ENCODE measurements around the gene CNKSR1. TPM values are rescaled to one million over a fixed set of nuclear protein-coding genes. Genes with fewer than 3 reads are reported as not detected.

Gene CNKSR1, protein sequence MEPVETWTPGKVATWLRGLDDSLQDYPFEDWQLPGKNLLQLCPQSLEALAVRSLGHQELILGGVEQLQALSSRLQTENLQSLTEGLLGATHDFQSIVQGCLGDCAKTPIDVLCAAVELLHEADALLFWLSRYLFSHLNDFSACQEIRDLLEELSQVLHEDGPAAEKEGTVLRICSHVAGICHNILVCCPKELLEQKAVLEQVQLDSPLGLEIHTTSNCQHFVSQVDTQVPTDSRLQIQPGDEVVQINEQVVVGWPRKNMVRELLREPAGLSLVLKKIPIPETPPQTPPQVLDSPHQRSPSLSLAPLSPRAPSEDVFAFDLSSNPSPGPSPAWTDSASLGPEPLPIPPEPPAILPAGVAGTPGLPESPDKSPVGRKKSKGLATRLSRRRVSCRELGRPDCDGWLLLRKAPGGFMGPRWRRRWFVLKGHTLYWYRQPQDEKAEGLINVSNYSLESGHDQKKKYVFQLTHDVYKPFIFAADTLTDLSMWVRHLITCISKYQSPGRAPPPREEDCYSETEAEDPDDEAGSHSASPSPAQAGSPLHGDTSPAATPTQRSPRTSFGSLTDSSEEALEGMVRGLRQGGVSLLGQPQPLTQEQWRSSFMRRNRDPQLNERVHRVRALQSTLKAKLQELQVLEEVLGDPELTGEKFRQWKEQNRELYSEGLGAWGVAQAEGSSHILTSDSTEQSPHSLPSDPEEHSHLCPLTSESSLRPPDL
- total RNA-seq (ENCODE audit: low replicate concordance) = 16.5 and 50.5 TPM in 2 replicates
- long read RNA-seq, partial matches to known transcripts = 3 of 7 reads
- long read RNA-seq, other reads (novel, unspliced or antisense) = 3 of 7 reads

DNA sequence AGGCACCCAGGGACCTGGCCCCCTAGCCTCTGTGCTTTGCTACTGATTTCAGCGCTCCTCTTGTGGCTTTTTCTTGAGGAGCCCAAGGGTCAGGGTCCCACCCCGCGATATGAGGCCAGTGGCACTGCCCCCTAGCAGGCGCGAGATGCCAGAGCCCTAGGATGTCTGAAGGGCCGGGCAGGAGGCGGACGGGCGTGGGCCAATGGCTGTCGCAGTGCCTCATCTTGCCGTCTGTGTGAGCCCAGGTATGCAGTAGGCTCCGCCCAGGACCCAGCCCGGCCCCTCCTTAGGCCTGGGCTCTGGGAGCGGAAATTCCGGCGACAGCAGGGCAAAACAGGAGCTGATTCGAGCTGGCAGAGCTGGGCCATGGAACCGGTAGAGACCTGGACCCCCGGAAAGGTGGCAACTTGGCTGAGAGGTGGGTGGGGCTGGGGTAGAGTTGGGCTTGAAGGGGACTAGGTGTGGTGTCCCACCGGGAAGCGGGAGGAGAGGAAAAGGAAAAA, at the start of gene CNKSR1:
Gene CNKSR1, plus strand, starts transcription at position 310 of the 503 bp plus-strand sequence. Its CDS starts 57 bp downstream, at position 367.
- H3K9me3 Mint-ChIP-seq = no peaks in the 10 kb centered on the region
- TF ChIP-seq, protein P1, sequence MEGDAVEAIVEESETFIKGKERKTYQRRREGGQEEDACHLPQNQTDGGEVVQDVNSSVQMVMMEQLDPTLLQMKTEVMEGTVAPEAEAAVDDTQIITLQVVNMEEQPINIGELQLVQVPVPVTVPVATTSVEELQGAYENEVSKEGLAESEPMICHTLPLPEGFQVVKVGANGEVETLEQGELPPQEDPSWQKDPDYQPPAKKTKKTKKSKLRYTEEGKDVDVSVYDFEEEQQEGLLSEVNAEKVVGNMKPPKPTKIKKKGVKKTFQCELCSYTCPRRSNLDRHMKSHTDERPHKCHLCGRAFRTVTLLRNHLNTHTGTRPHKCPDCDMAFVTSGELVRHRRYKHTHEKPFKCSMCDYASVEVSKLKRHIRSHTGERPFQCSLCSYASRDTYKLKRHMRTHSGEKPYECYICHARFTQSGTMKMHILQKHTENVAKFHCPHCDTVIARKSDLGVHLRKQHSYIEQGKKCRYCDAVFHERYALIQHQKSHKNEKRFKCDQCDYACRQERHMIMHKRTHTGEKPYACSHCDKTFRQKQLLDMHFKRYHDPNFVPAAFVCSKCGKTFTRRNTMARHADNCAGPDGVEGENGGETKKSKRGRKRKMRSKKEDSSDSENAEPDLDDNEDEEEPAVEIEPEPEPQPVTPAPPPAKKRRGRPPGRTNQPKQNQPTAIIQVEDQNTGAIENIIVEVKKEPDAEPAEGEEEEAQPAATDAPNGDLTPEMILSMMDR (conservative IDR thresholded peaks at IDR 0.05) = no peak
- peaks cover 5% of the 10 kb centered on the region for H3K36me3 Mint-ChIP-seq
- DNase-seq (ENCODE audit: extremely low spot score, unreplicated experiment) = no peak
- peaks cover 6% of the 10 kb centered on the region for H3K4me1 Mint-ChIP-seq (ENCODE audit: unreplicated experiment)
- peak within 1 kb of the TSS; percentile 93 for H3K4me3 Mint-ChIP-seq
- H3K27ac Mint-ChIP-seq = peak within 1 kb of the TSS; percentile 100
- H3K27me3 Mint-ChIP-seq = no peaks in the 10 kb centered on the region

DNA sequence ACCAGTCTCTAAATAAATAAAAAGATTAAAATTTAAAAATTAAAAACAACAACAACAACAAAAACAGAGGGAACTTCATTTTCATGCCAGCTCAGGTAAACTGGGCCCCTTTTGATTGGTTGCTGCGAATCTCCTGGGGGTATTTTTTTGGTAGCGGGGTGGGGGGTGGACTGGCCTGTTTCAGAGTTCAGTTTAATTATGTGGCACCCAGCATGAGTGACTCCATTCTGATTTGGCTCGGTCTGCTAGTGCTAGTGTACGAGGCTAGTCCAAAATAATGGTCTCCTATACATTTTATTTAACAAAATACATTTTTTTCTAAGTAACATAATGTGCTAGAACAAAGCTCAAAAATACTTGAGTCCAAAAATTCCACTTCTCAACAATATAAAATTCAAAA, 47.5 kb upstream of the CNKSR1 start:
- Mint-ChIP-seq H3K27me3 (no peaks in the 10 kb centered on the region), H3K9me3 (no peaks in the 10 kb centered on the region), H3K4me1 (ENCODE audit: unreplicated experiment) (peaks cover 22% of the 10 kb centered on the region), H3K27ac (no peak overlapping the region), H3K4me3 (no peak overlapping the region), H3K36me3 (no peaks in the 10 kb centered on the region)
- TF ChIP-seq, protein P1 (conservative IDR thresholded peaks at IDR 0.05) = no peak
- DNase-seq (ENCODE audit: extremely low spot score, unreplicated experiment) = no peak

DNA sequence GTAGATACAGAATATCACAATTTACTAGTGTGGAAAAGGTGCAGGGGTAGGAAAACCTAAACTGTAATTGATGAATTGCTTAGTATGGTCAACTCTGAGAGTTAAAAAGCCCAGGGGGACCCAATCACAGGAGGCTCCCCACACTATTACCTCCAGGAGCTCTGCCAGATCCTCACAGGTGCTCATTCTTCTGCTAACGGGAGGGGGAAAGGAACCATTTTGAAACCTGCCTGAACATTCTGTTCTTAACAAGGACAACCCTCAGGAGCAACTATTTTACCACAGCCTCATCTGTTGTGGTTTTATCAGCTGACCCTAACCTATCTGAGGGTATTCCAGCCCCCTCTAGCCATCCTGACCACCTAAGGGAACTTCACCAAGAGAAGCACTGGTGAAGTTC, 46.6 kb upstream of the CNKSR1 start:
- H3K27ac Mint-ChIP-seq = no peak overlapping the region
- DNase-seq (ENCODE audit: extremely low spot score, unreplicated experiment) = no peak
- no peaks in the 10 kb centered on the region for H3K36me3 Mint-ChIP-seq
- peaks cover 22% of the 10 kb centered on the region for H3K4me1 Mint-ChIP-seq (ENCODE audit: unreplicated experiment)
- no peaks in the 10 kb centered on the region for H3K9me3 Mint-ChIP-seq
- H3K4me3 Mint-ChIP-seq = no peak overlapping the region
- H3K27me3 Mint-ChIP-seq = no peaks in the 10 kb centered on the region
- TF ChIP-seq, protein P1 (conservative IDR thresholded peaks at IDR 0.05) = no peak

DNA sequence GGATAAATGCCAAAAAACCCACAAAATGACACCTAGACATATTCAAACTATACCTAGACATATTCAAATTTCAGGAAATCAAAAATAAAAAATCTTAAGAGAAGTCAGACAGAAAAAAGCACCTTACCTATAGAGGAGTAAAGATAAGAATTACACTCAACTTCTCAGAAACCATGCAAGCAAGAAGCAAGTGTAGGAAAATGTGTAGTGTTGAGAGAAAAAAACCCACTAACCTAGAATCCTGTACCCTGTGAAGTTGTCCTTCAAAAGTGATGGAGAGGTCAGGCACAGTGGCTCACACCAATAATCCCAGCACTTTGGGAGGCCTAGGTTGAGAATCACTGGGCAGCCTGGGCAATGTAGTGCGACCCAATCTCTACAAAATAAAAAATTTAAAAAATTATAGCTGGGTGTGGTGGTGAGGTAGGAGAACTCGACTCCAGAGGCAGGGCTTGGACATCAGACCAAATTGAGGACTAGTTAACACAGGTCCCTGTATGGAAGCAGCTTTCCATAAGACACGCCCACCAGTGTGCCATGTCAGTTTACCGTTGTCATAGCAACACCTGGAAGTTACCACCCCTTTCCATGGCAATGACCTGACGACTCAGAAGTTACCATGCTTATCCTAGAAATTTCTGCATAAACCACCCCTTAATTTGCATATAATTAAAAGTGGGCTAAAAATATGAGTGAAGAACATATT, 45.0 kb upstream of the CNKSR1 start:
- H3K27me3 Mint-ChIP-seq = no peaks in the 10 kb centered on the region
- H3K27ac Mint-ChIP-seq = no peak overlapping the region
- no peak for DNase-seq (ENCODE audit: extremely low spot score, unreplicated experiment)

DNA sequence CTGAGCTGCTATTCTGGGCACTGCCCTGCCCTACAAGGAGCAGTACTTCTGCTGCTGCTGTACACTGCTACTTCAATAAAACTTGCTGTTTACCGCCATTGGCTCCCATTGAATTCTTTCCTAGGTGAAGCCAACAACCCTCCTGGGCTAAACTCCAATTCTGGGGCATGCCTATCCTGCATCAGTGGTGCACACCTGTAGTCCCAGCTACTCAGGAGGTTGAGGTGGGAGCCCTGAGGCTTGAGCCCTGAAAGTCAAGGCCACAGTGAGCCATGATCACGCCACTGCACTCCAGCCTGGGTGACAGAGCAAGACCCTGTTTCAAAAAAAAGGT, 44.5 kb upstream of the CNKSR1 start:
- Mint-ChIP-seq H3K27ac (no peak overlapping the region), H3K36me3 (no peaks in the 10 kb centered on the region), H3K4me3 (no peak overlapping the region), H3K27me3 (no peaks in the 10 kb centered on the region), H3K4me1 (ENCODE audit: unreplicated experiment) (peaks cover 9% of the 10 kb centered on the region), H3K9me3 (no peaks in the 10 kb centered on the region)
- TF ChIP-seq, protein P1 (conservative IDR thresholded peaks at IDR 0.05) = no peak
- no peak for DNase-seq (ENCODE audit: extremely low spot score, unreplicated experiment)

More for the DNA sequence above, 45.0 kb upstream of the CNKSR1 start:
- no peak overlapping the region for H3K4me3 Mint-ChIP-seq
- H3K4me1 Mint-ChIP-seq (ENCODE audit: unreplicated experiment) = peaks cover 14% of the 10 kb centered on the region
- TF ChIP-seq, protein P1 (conservative IDR thresholded peaks at IDR 0.05) = no peak
- H3K36me3 Mint-ChIP-seq = no peaks in the 10 kb centered on the region
- no peaks in the 10 kb centered on the region for H3K9me3 Mint-ChIP-seq

Measured in type B pancreatic cell (in vitro differentiated cells).